H1 (cell line): Measurements from ENCODE around the gene TMEM181. TPM values are rescaled to one million over a fixed set of nuclear protein-coding genes. Genes with fewer than 3 reads are reported as not detected.
A peak's percentile ranks its signal among the peaks of the same experiment; 100 is the strongest.

Source experiments
- CTCF ChIA-PET: fragments of 300-600 bp; sonication (Branson Sonifier 250); formaldehyde crosslinking; loops from one replicate; lab custom pipeline; 2021; ENCODE audit not compliant: partially characterized antibody; lab: Charles Lee
- POLR2A ChIA-PET: fragments of 300-600 bp; sonication (Branson Sonifier 250); formaldehyde crosslinking; loops from one replicate; lab custom pipeline; 2021; ENCODE audit warnings: inconsistent platforms; ENCODE audit not compliant: partially characterized antibody; lab: Charles Lee
- DNase-seq, 2 experiments: peaks; one replicate each; pipeline versions ENCODE4 v3.0.0 to v3.0.0-alpha.2; 2010 to 2022; ENCODE audit warnings: low spot score in 2 of 2, low read depth in 1 of 2, mixed read lengths in 1 of 2
- FAIRE-seq: peaks from 2 replicates; lab custom pipeline; 2011; peaks lifted over from hg19 to GRCh38; lab: Jason Lieb, UNC
- H2AFZ ChIP-seq: 2 replicates; pipeline ENCODE4 v1.8.1; 2012; ENCODE audit warnings: low read length, inconsistent platforms
- H2AK5ac ChIP-seq: 2 replicates; pipeline ENCODE4 v1.6.1; 2013; ENCODE audit warnings: low read depth, low read length
- H2BK120ac ChIP-seq: replicated peaks from 2 replicates; pipeline ENCODE3; 2013; ENCODE audit warnings: low read depth, low read length, inconsistent platforms
- H2BK12ac ChIP-seq: 2 replicates; pipeline ENCODE4 v1.6.1; 2013; ENCODE audit warnings: low read depth, low read length
- H2BK15ac ChIP-seq: 2 replicates; pipeline ENCODE4 v1.6.1; 2013; ENCODE audit warnings: low read length
- H2BK20ac ChIP-seq: 2 replicates; pipeline ENCODE4 v1.6.1; 2013; ENCODE audit warnings: low read length
- H2BK5ac ChIP-seq: 2 replicates; pipeline ENCODE4 v1.6.1; 2013; ENCODE audit warnings: low read depth, low read length
- H3K14ac ChIP-seq: 2 replicates; pipeline ENCODE4 v1.6.1; 2013; ENCODE audit warnings: inconsistent platforms; ENCODE audit not compliant: insufficient read length
- H3K18ac ChIP-seq: 2 replicates; pipeline ENCODE4 v1.6.1; 2013; ENCODE audit warnings: low read length; ENCODE audit errors: extremely low read depth
- H3K23ac ChIP-seq: 2 replicates; pipeline ENCODE4 v1.6.1; 2013; ENCODE audit warnings: inconsistent platforms; ENCODE audit not compliant: insufficient read length
- H3K23me2 ChIP-seq: 2 replicates; pipeline ENCODE4 v1.6.1; 2013; ENCODE audit warnings: low read depth, low read length
- H3K27ac ChIP-seq: 2 replicates; pipeline ENCODE4 v1.6.1; 2011; ENCODE audit warnings: low read depth, low read length, inconsistent platforms
- H3K27me3 ChIP-seq, 4 experiments: replicated peaks in 1 of 4; 1 replicate in 1 of 4; 2 replicates in 3 of 4; pipeline versions ENCODE4 v1.6.1 to v1.8.1; 2011 to 2013; ENCODE audit warnings: low read length in 3 of 4, mild to moderate bottlenecking in 3 of 4, inconsistent platforms in 2 of 4, mixed read lengths in 2 of 4, moderate library complexity in 1 of 4; ENCODE audit not compliant: control insufficient read depth in 3 of 4, insufficient read depth in 3 of 4; ENCODE audit errors: extremely low read depth in 1 of 4
- H3K36me3 ChIP-seq, 4 experiments: 2 replicates each; pipeline versions ENCODE4 v1.6.1 to v1.8.1; 2011 to 2013; ENCODE audit warnings: mild to moderate bottlenecking in 4 of 4, low read length in 3 of 4, moderate library complexity in 2 of 4, control low read depth in 1 of 4, inconsistent platforms in 1 of 4; ENCODE audit not compliant: insufficient read depth in 4 of 4, control insufficient read depth in 2 of 4
- H3K4ac ChIP-seq: replicated peaks from 2 replicates; pipeline ENCODE3; 2013; ENCODE audit warnings: low read length, low read depth, mixed read lengths, inconsistent platforms; ENCODE audit not compliant: insufficient read length
- H3K4me1 ChIP-seq, 4 experiments: replicated peaks in 1 of 4; 1 replicate in 1 of 4; 2 replicates in 3 of 4; pipeline versions ENCODE4 v1.6.1 to v1.8.1; 2011 to 2013; ENCODE audit warnings: low read length in 3 of 4, inconsistent platforms in 2 of 4, mixed read lengths in 1 of 4; ENCODE audit not compliant: insufficient read depth in 4 of 4, control insufficient read depth in 3 of 4
- H3K4me2 ChIP-seq, 2 experiments: 2 replicates each; pipeline versions ENCODE4 v1.6.1 to v1.8.1; 2011 to 2013; ENCODE audit warnings: low read depth in 2 of 2, low read length in 2 of 2, control low read depth in 1 of 2, inconsistent platforms in 1 of 2, mild to moderate bottlenecking in 1 of 2; ENCODE audit not compliant: insufficient read depth in 1 of 2
- H3K4me3 ChIP-seq, 4 experiments: fragments of 200-600, 300-600 bp in 1 of 4; sonication (generic), shearing (Covaris generic), sonication (Bioruptor Twin) in 1 of 4; 2 replicates each; pipeline versions ENCODE4 v1.5.1 to v1.8.1; 2011 to 2016; ENCODE audit warnings: low read length in 4 of 4, low read depth in 3 of 4, control low read depth in 2 of 4, inconsistent platforms in 2 of 4, mild to moderate bottlenecking in 2 of 4, mixed read lengths in 1 of 4, moderate library complexity in 1 of 4; ENCODE audit not compliant: insufficient read depth in 2 of 4; ENCODE audit errors: extremely low read depth in 1 of 4
- H3K56ac ChIP-seq: replicated peaks from 2 replicates; pipeline ENCODE3; 2013; ENCODE audit warnings: low read depth, mild to moderate bottlenecking, mixed read lengths, low read length, inconsistent platforms; ENCODE audit not compliant: insufficient read length
- H3K79me1 ChIP-seq: 2 replicates; pipeline ENCODE4 v1.6.1; 2013; ENCODE audit warnings: low read depth, low read length, control low read depth
- H3K79me2 ChIP-seq, 2 experiments: 2 replicates each; pipeline versions ENCODE4 v1.6.1 to v1.8.1; 2012 to 2013; ENCODE audit warnings: low read length in 2 of 2, mild to moderate bottlenecking in 2 of 2, inconsistent platforms in 1 of 2; ENCODE audit not compliant: insufficient read depth in 2 of 2, control insufficient read depth in 1 of 2
- H3K9ac ChIP-seq, 4 experiments: replicated peaks in 1 of 4; 1 replicate in 1 of 4; 2 replicates in 3 of 4; pipeline versions ENCODE4 v1.6.1 to v1.8.1; 2011 to 2013; ENCODE audit warnings: low read depth in 3 of 4, low read length in 3 of 4, control low read depth in 2 of 4, mild to moderate bottlenecking in 2 of 4, moderate library complexity in 2 of 4, inconsistent platforms in 1 of 4; ENCODE audit errors: extremely low read depth in 1 of 4
- H3K9me3 ChIP-seq, 2 experiments: 2 replicates each; pipeline versions ENCODE4 v1.6.1 to v1.8.1; 2012 to 2013; ENCODE audit warnings: mild to moderate bottlenecking in 2 of 2, moderate library complexity in 2 of 2, control low read depth in 1 of 2, inconsistent platforms in 1 of 2, low read depth in 1 of 2, low read length in 1 of 2, mixed read lengths in 1 of 2; ENCODE audit not compliant: insufficient read depth in 2 of 2
- H4K20me1 ChIP-seq, 2 experiments: replicated peaks in 1 of 2; 2 replicates each; pipeline versions ENCODE3 to v1.8.1; 2011 to 2013; ENCODE audit warnings: inconsistent platforms in 2 of 2, low read length in 2 of 2, mild to moderate bottlenecking in 1 of 2; ENCODE audit not compliant: insufficient read depth in 2 of 2, control insufficient read depth in 1 of 2
- H4K5ac ChIP-seq: 2 replicates; pipeline ENCODE4 v1.6.1; 2013; ENCODE audit warnings: low read length, low read depth, mixed read lengths, inconsistent platforms; ENCODE audit not compliant: insufficient read length
- H4K8ac ChIP-seq: 2 replicates; pipeline ENCODE4 v1.8.0; 2013; ENCODE audit warnings: mild to moderate bottlenecking, moderate library complexity, low read length, inconsistent platforms; ENCODE audit not compliant: insufficient read depth; ENCODE audit errors: extremely low read depth
- H4K91ac ChIP-seq: replicated peaks from 2 replicates; pipeline ENCODE3; 2013; ENCODE audit warnings: low read length, mixed read lengths, inconsistent platforms; ENCODE audit not compliant: insufficient read length
- CEBPB ChIP-seq: IDR thresholded peaks from 2 replicates; pipeline ENCODE4 v1.6.1; 2012; ENCODE audit warnings: low read depth, low read length
- KDM4A ChIP-seq: IDR thresholded peaks from one replicate; pipeline ENCODE4 v1.7.1; 2012; ENCODE audit warnings: low read depth, mild to moderate bottlenecking, moderate library complexity, low read length, inconsistent platforms; ENCODE audit not compliant: severe bottlenecking
- SRF ChIP-seq: IDR thresholded peaks from 2 replicates; pipeline ENCODE4 v1.6.1; 2011; ENCODE audit warnings: mild to moderate bottlenecking, low read depth, low read length, moderate library complexity
- WGBS, 2 experiments: shearing (Covaris generic) in 1 of 2; methylation state at CpG; one replicate each; pipeline versions ENCODE4 v1.1.6 to v1.1.7; 2013 to 2015; ENCODE audit warnings: low lambda C conversion rate in 2 of 2, mixed read lengths in 2 of 2, inconsistent platforms in 1 of 2, low coverage in 1 of 2, missing lambda C conversion rate in 1 of 2; ENCODE audit not compliant: insufficient replicate concordance in 2 of 2, insufficient coverage in 1 of 2, insufficient read length in 1 of 2; ENCODE audit errors: extremely low coverage in 1 of 2, missing lambda C conversion rate in 1 of 2; 5-methylcytosine and 5-hydroxymethylcytosine counted together
- polyA plus RNA-seq, 7 experiments: library from polyadenylated mRNA; depleted of rRNA in 3 of 7; stranded (reverse) in 5 of 7; unstranded in 2 of 7; fragments of >200 nt in 5 of 7; fragments of 200-250 nt in 2 of 7; gene quantifications; 1 replicate in 5 of 7; 2 replicates in 1 of 7; 4 replicates in 1 of 7; pipeline versions ENCODE4 v1.2.1 to v1.2.3, GENCODE V29; 2011 to 2013; ENCODE audit warnings: missing spikeins in 2 of 7, mixed read lengths in 2 of 7
- total RNA-seq: library from RNA; stranded (reverse); fragmentation: NEBNext Ultra II Directional; extraction: Animal tissue kit (Norgen Biotek cat#: 25700); gene quantifications from 2 replicates; pipeline ENCODE4 v1.2.1, GENCODE V29; 2021
- TF ChIP-seq, protein P1 (sequence below): IDR thresholded peaks from 2 replicates; pipeline ENCODE4 v1.6.1; 2011; ENCODE audit warnings: low read depth, mild to moderate bottlenecking, low read length; ENCODE audit not compliant: insufficient read depth

The TMEM181 gene
- total and polyA plus RNA-seq, 2 of the 8 experiments (the other 6 are each of a cell fraction or from before 2014, with no cell fraction given) = 8.6 to 19.0 TPM

GRCh38 chr6:158654498-158654897 lies 94.6 kb downstream of the TMEM181 start:
- ChIA-PET CTCF (interaction anchor here (3.7 kb wide), 1 partner anchor 37 kb away, joined by 20 read pairs; no protein-coding TSS in a partner anchor), POLR2A (interaction anchor here (1.7 kb wide), 1 partner anchor 12 kb away, joined by 3 read pairs; no protein-coding TSS in a partner anchor)
- no peak overlapping the region for H3K9ac ChIP-seq
- no peak overlapping the region for H2BK12ac ChIP-seq
- no peaks in the 10 kb centered on the region for H4K20me1 ChIP-seq
- no peak overlapping the region for H3K4me3 ChIP-seq
- DNase-seq (no peak), FAIRE-seq (no peak)
- no peaks in the 10 kb centered on the region for H3K9me3 ChIP-seq
- H2BK20ac ChIP-seq = no peak overlapping the region
- no peak overlapping the region for H3K56ac ChIP-seq
- no peaks in the 10 kb centered on the region for H3K23me2 ChIP-seq
- H3K27me3 ChIP-seq = no peaks in the 10 kb centered on the region
- H3K14ac ChIP-seq = no peak overlapping the region
- no peak overlapping the region for H3K18ac ChIP-seq
- 81% methylated on average over 6 of the region's 6 CpGs; no CpG with 5 or more reads in 1 of the 2 experiments for WGBS, 2 experiments
- 0 out of 2 replicates have a peak overlapping the region, but pooled peaks have one; percentile 40 for H2AFZ ChIP-seq
- H4K91ac ChIP-seq = no peak overlapping the region
- H3K36me3 ChIP-seq = no peaks in the 10 kb centered on the region
- no peak overlapping the region for H2BK120ac ChIP-seq
- H4K8ac ChIP-seq = peak overlapping the region; percentile 75; the same call in 1 of the 2 replicates
- H3K4ac ChIP-seq = peak overlapping the region; percentile 72
- H2BK5ac ChIP-seq = no peak overlapping the region
- no peak overlapping the region for H2BK15ac ChIP-seq
- H4K5ac ChIP-seq = no peak overlapping the region
- H3K79me1 ChIP-seq = no peaks in the 10 kb centered on the region
- no peak overlapping the region for H3K27ac ChIP-seq
- TF ChIP-seq CEBPB (no peak), SRF (no peak), KDM4A (no peak)
- TF ChIP-seq, protein P1, sequence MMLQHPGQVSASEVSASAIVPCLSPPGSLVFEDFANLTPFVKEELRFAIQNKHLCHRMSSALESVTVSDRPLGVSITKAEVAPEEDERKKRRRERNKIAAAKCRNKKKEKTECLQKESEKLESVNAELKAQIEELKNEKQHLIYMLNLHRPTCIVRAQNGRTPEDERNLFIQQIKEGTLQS = no peak
- TF ChIP-seq, all 59 proteins: peak for 0
- H3K23ac ChIP-seq = no peak overlapping the region
- H3K79me2 ChIP-seq = no peaks in the 10 kb centered on the region
- no peak overlapping the region for H3K4me2 ChIP-seq
- H3K4me1 ChIP-seq = no peaks in the 10 kb centered on the region
- no peak overlapping the region for H2AK5ac ChIP-seq
